ENCODE results near the gene GABRB3. TPM values are rescaled to one million over a fixed set of nuclear protein-coding genes. Genes with fewer than 3 reads are reported as not detected.

Gene GABRB3
- total RNA-seq, 1 donor from 2014 or later: 8.8 TPM

DNA sequence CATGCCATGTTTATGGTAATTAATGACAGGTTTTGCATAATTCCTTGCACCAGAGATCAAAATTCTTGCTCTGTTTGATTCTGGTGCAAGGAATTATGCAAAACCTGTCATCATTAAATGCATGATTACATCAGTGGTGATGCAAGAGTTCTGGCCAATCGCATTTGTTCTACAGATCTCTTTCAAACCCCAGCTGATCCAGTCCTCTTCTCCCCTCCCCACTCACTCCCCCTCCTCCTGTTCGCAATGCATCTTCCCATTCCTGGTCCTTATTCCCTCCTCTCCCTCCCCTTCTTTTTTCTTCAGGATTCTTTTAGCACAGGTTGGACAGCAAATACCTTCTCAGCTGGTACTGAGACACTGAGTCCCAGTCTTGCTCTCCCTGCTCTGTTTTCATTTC lies 82.1 kb downstream of the GABRB3 start:
- H3K27me3 Mint-ChIP-seq (ENCODE audit: insufficient read depth, low read depth): no peaks in the 10 kb centered on the region
- peaks cover 4% of the 10 kb centered on the region for H3K36me3 ChIP-seq
- no peak overlapping the region for H3K9ac ChIP-seq
- H2AFZ ChIP-seq (replicated peaks): no peak overlapping the region
- peaks cover 20% of the 10 kb centered on the region for H3K9me3 Mint-ChIP-seq
- H3K4me2 ChIP-seq: peak overlapping the region; percentile 78
- H3K4me3 Mint-ChIP-seq: no peak overlapping the region
- peaks cover 19% of the 10 kb centered on the region for H3K4me1 Mint-ChIP-seq
- H3K27ac Mint-ChIP-seq: no peak overlapping the region
- no peaks in the 10 kb centered on the region for H4K20me1 ChIP-seq (ENCODE audit: low read depth)
- peaks cover 3% of the 10 kb centered on the region for H3K36me3 Mint-ChIP-seq
- H3F3A ChIP-seq (ENCODE audit: low read depth): peaks cover 35% of the 10 kb centered on the region
- peak overlapping the region; percentile 35 for H3K4me3 ChIP-seq
- peaks cover 4% of the 10 kb centered on the region for H3K79me2 ChIP-seq (ENCODE audit: low read depth)
- H3K27me3 ChIP-seq: no peaks in the 10 kb centered on the region
- H3K4me1 ChIP-seq: peaks cover 39% of the 10 kb centered on the region
- H3K27ac ChIP-seq: peak overlapping the region; percentile 95
- peaks cover 6% of the 10 kb centered on the region for H3K9me3 ChIP-seq (ENCODE audit: low read depth)
- TF ChIP-seq, protein P1, sequence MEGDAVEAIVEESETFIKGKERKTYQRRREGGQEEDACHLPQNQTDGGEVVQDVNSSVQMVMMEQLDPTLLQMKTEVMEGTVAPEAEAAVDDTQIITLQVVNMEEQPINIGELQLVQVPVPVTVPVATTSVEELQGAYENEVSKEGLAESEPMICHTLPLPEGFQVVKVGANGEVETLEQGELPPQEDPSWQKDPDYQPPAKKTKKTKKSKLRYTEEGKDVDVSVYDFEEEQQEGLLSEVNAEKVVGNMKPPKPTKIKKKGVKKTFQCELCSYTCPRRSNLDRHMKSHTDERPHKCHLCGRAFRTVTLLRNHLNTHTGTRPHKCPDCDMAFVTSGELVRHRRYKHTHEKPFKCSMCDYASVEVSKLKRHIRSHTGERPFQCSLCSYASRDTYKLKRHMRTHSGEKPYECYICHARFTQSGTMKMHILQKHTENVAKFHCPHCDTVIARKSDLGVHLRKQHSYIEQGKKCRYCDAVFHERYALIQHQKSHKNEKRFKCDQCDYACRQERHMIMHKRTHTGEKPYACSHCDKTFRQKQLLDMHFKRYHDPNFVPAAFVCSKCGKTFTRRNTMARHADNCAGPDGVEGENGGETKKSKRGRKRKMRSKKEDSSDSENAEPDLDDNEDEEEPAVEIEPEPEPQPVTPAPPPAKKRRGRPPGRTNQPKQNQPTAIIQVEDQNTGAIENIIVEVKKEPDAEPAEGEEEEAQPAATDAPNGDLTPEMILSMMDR (IDR thresholded peaks at IDR 0.05): no peak
- TF ChIP-seq EZH2 (IDR thresholded peaks at IDR 0.05): no peak
- no peak for TF ChIP-seq EZH2phosphoT487 (IDR thresholded peaks at IDR 0.05)
- peak; percentile 66 for DNase-seq (ENCODE audit: low spot score)

DNA sequence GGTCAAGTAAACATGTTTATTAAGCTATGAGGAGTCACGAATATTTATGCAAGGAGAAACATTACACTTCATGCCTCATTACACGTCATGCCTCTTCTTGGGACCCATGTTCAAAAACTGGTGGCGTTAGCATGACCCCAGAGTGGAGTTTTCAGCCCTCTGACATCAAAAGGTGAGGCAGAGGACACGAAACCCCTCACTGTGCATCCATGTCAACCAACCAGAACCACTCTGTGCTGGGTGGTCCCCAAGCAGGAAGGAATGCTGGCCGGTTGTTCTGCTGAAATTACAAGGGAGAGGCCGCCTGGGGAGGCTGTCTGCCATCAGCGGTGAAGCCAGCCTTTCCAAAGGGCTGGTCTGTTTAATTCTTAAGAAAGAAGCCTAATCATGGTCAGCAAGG lies 83.4 kb downstream of the GABRB3 start:
- H3K4me1 Mint-ChIP-seq: peaks cover 19% of the 10 kb centered on the region
- Histone ChIP-seq H3K9ac (no peak overlapping the region), H3F3A (ENCODE audit: low read depth) (peaks cover 35% of the 10 kb centered on the region), H3K36me3 (peaks cover 3% of the 10 kb centered on the region), H3K79me2 (ENCODE audit: low read depth) (peaks cover 4% of the 10 kb centered on the region), H3K27ac (no peak overlapping the region), H3K4me2 (no peak overlapping the region), H3K4me1 (peaks cover 39% of the 10 kb centered on the region), H3K27me3 (no peaks in the 10 kb centered on the region), H2AFZ (replicated peaks) (no peak overlapping the region), H3K9me3 (ENCODE audit: low read depth) (peaks cover 4% of the 10 kb centered on the region), H4K20me1 (ENCODE audit: low read depth) (no peaks in the 10 kb centered on the region), H3K4me3 (no peak overlapping the region)
- peaks cover 10% of the 10 kb centered on the region for H3K9me3 Mint-ChIP-seq
- no peaks in the 10 kb centered on the region for H3K27me3 Mint-ChIP-seq (ENCODE audit: insufficient read depth, low read depth)
- peak; percentile 18 for DNase-seq (ENCODE audit: low spot score)
- no peak overlapping the region for H3K27ac Mint-ChIP-seq
- H3K4me3 Mint-ChIP-seq: no peak overlapping the region
- H3K36me3 Mint-ChIP-seq: peaks cover 2% of the 10 kb centered on the region
- TF ChIP-seq EZH2phosphoT487 (IDR thresholded peaks at IDR 0.05): no peak
- TF ChIP-seq EZH2 (IDR thresholded peaks at IDR 0.05): no peak

DNA sequence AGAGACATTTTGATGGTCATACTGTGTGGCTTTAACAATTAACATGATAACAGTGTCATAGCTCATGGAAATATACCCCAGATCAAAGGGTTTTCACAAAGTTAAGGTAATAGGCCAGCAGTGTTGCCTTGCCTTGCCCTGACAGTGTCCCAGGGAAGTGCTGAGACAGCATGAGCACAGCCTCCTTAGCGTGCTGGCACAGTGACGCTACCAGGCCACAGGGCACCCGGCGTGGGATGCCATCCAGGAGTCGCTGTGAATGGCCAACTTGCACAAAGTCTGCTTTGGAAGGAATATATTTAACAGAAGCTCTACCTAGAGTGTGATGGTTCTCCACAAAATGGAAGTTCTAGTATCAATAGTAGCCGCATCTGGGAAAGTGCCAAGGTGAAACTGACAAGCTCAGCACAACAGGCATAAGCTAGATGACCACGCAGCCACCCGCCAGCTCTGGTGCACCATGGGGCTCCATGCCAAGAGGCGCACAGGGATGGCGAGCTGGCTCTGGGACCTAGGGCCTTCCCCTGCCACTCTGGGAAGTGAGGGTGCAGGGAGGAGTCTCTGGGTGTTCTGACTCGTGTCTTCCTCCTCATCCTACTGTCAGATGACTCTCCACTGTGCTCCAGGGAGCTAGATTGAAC lies 86.2 kb downstream of the GABRB3 start:
- Mint-ChIP-seq H3K36me3 (no peaks in the 10 kb centered on the region), H3K9me3 (no peaks in the 10 kb centered on the region), H3K27me3 (ENCODE audit: insufficient read depth, low read depth) (no peaks in the 10 kb centered on the region), H3K4me3 (no peak overlapping the region), H3K4me1 (peaks cover 24% of the 10 kb centered on the region), H3K27ac (no peak overlapping the region)
- no peaks in the 10 kb centered on the region for H3K27me3 ChIP-seq
- no peaks in the 10 kb centered on the region for H3K79me2 ChIP-seq (ENCODE audit: low read depth)
- H3K4me1 ChIP-seq: peaks cover 35% of the 10 kb centered on the region
- no peaks in the 10 kb centered on the region for H4K20me1 ChIP-seq (ENCODE audit: low read depth)
- no peak for DNase-seq (ENCODE audit: low spot score)
- no peak overlapping the region for H3K9ac ChIP-seq
- no peak overlapping the region for H3K27ac ChIP-seq
- TF ChIP-seq EZH2phosphoT487 (IDR thresholded peaks at IDR 0.05): no peak
- TF ChIP-seq, protein P1 (IDR thresholded peaks at IDR 0.05): no peak
- no peak overlapping the region for H3K4me3 ChIP-seq
- no peaks in the 10 kb centered on the region for H3K36me3 ChIP-seq
- H3F3A ChIP-seq (ENCODE audit: low read depth): peaks cover 34% of the 10 kb centered on the region
- no peaks in the 10 kb centered on the region for H3K9me3 ChIP-seq (ENCODE audit: low read depth)
- no peak overlapping the region for H2AFZ ChIP-seq (replicated peaks)
- H3K4me2 ChIP-seq: no peak overlapping the region

DNA sequence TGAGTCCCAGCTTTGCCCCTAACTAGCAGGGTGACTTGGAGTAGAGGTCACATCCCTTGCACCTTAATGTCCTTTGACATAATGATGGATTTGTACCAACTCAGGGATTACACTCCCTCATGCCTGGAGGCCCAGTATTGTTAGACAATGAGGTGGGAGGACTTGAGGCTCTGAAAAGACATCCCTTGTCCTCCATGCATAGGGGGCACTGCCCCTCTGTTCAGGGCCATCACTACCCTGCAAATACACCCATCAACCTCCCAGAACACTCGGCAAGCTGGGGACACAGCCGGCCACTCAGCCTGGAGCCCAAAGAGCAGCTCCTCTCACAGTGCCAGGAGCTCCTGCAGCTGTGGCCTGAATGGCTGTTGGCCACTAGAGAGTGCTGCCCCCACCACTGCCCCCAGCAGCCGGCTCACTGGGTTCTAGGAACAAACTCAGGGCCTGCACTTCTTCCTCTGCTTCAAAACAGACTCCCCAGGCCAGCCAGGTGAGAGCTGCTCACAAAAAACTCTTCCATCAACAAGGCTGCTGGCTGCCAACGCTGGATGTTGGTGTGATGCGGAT lies 90.2 kb downstream of the GABRB3 start:
- Mint-ChIP-seq H3K36me3 (no peaks in the 10 kb centered on the region), H3K4me3 (no peak overlapping the region), H3K27me3 (ENCODE audit: insufficient read depth, low read depth) (peaks cover 2% of the 10 kb centered on the region), H3K27ac (peak overlapping the region; percentile 39), H3K9me3 (no peaks in the 10 kb centered on the region), H3K4me1 (peaks cover 12% of the 10 kb centered on the region)
- Histone ChIP-seq H3K36me3 (no peaks in the 10 kb centered on the region), H3K79me2 (ENCODE audit: low read depth) (no peaks in the 10 kb centered on the region), H3K27me3 (no peaks in the 10 kb centered on the region), H3F3A (ENCODE audit: low read depth) (peaks cover 11% of the 10 kb centered on the region), H2AFZ (replicated peaks) (peak overlapping the region; percentile 56), H3K4me2 (peak overlapping the region; percentile 44), H3K27ac (peak overlapping the region; percentile 49), H3K9ac (no peak overlapping the region), H4K20me1 (ENCODE audit: low read depth) (no peaks in the 10 kb centered on the region), H3K4me3 (no peak overlapping the region), H3K4me1 (peaks cover 12% of the 10 kb centered on the region), H3K9me3 (ENCODE audit: low read depth) (no peaks in the 10 kb centered on the region)
- TF ChIP-seq EZH2 (IDR thresholded peaks at IDR 0.05): no peak
- TF ChIP-seq, protein P1 (IDR thresholded peaks at IDR 0.05): peak; percentile 28
- DNase-seq (ENCODE audit: low spot score): peak; percentile 44

Data from neural progenitor cell (in vitro differentiated cells).